Muscle layer of colon (tissue), 2 donors: Measurements from ENCODE around the gene TMTC3.

Experiments
- H3K27ac ChIP-seq: one replicate; pipeline ENCODE4 v1.7.0; 2013; ENCODE audit warnings: low read depth, mild to moderate bottlenecking, low read length, moderate library complexity
- H3K27me3 ChIP-seq, 2 donors: one replicate each; pipeline ENCODE4 v1.7.0; 2013; ENCODE audit warnings: low read length in 2 of 2, mild to moderate bottlenecking in 2 of 2; ENCODE audit not compliant: insufficient read depth in 2 of 2, control insufficient read depth in 1 of 2
- H3K36me3 ChIP-seq: one replicate; pipeline ENCODE4 v1.7.0; 2013; ENCODE audit warnings: mild to moderate bottlenecking, low read length; ENCODE audit not compliant: insufficient read depth
- H3K4me1 ChIP-seq: one replicate; pipeline ENCODE4 v1.7.0; 2013; ENCODE audit warnings: mild to moderate bottlenecking, low read length; ENCODE audit not compliant: insufficient read depth
- H3K4me3 ChIP-seq, 2 donors: one replicate each; pipeline ENCODE4 v1.7.0; 2013; ENCODE audit warnings: low read length in 2 of 2, low read depth in 1 of 2, mild to moderate bottlenecking in 1 of 2, moderate library complexity in 1 of 2
- H3K9ac ChIP-seq: one replicate; pipeline ENCODE4 v1.7.0; 2013; ENCODE audit warnings: low read length
- H3K9me3 ChIP-seq: one replicate; pipeline ENCODE4 v1.7.0; 2013; ENCODE audit warnings: mild to moderate bottlenecking, low read length
- donor health status: abdominal sarcoma.
- donor health status: Adenocarcinoma of cecum.

The TMTC3 gene

GRCh38 chr12:88228720-88229119 lies 86.6 kb downstream of the TMTC3 start:
- Histone ChIP-seq H3K4me1 (no peaks in the 10 kb centered on the region), H3K27me3 (no peaks in the 10 kb centered on the region), H3K9me3 (no peaks in the 10 kb centered on the region), H3K36me3 (no peaks in the 10 kb centered on the region), H3K27ac (no peak overlapping the region), H3K4me3 (no peak overlapping the region), H3K9ac (no peak overlapping the region)

GRCh38 chr12:88230271-88230670 lies 88.2 kb downstream of the TMTC3 start:
- Histone ChIP-seq H3K9me3 (no peaks in the 10 kb centered on the region), H3K36me3 (no peaks in the 10 kb centered on the region), H3K4me3 (no peak overlapping the region), H3K27ac (no peak overlapping the region), H3K9ac (no peak overlapping the region), H3K4me1 (no peaks in the 10 kb centered on the region), H3K27me3 (no peaks in the 10 kb centered on the region)

- no peaks in the 10 kb centered on the region for H3K36me3 ChIP-seq
- no peak overlapping the region for H3K9ac ChIP-seq
- no peaks in the 10 kb centered on the region for H3K27me3 ChIP-seq
- no peaks in the 10 kb centered on the region for H3K9me3 ChIP-seq
- no peak overlapping the region for H3K4me3 ChIP-seq
- H3K27ac ChIP-seq: no peak overlapping the region
- H3K4me1 ChIP-seq: no peaks in the 10 kb centered on the region
Observed at GRCh38 chr12:88235183-88235833, 93.2 kb downstream of the TMTC3 start.

GRCh38 chr12:88237954-88238353 lies 95.8 kb downstream of the TMTC3 start:
- no peak overlapping the region for H3K9ac ChIP-seq
- no peaks in the 10 kb centered on the region for H3K9me3 ChIP-seq
- no peaks in the 10 kb centered on the region for H3K4me1 ChIP-seq
- no peaks in the 10 kb centered on the region for H3K36me3 ChIP-seq
- no peak overlapping the region for H3K27ac ChIP-seq
- H3K27me3 ChIP-seq: no peaks in the 10 kb centered on the region
- H3K4me3 ChIP-seq: no peak overlapping the region

GRCh38 chr12:88238406-88238805 lies 96.3 kb downstream of the TMTC3 start:
- Histone ChIP-seq H3K27ac (no peak overlapping the region), H3K4me1 (no peaks in the 10 kb centered on the region), H3K9me3 (no peaks in the 10 kb centered on the region), H3K4me3 (no peak overlapping the region), H3K27me3 (no peaks in the 10 kb centered on the region), H3K9ac (no peak overlapping the region), H3K36me3 (no peaks in the 10 kb centered on the region)

GRCh38 chr12:88241862-88242570 lies 99.9 kb downstream of the TMTC3 start:
- Histone ChIP-seq H3K4me1 (peaks cover 10% of the 10 kb centered on the region), H3K9ac (no peak overlapping the region), H3K4me3 (no peak overlapping the region), H3K36me3 (no peaks in the 10 kb centered on the region), H3K27ac (no peak overlapping the region), H3K9me3 (no peaks in the 10 kb centered on the region), H3K27me3 (no peaks in the 10 kb centered on the region)

GRCh38 chr12:88242571-88242925 lies 100.4 kb downstream of the TMTC3 start:
- no peak overlapping the region for H3K4me3 ChIP-seq
- no peaks in the 10 kb centered on the region for H3K9me3 ChIP-seq
- H3K36me3 ChIP-seq: no peaks in the 10 kb centered on the region
- H3K27ac ChIP-seq: no peak overlapping the region
- H3K27me3 ChIP-seq: no peaks in the 10 kb centered on the region
- no peak overlapping the region for H3K9ac ChIP-seq
- H3K4me1 ChIP-seq: peaks cover 10% of the 10 kb centered on the region

GRCh38 chr12:88242939-88243338 lies 100.8 kb downstream of the TMTC3 start:
- Histone ChIP-seq H3K9me3 (no peaks in the 10 kb centered on the region), H3K27ac (no peak overlapping the region), H3K4me3 (no peak overlapping the region), H3K9ac (no peak overlapping the region), H3K4me1 (peaks cover 10% of the 10 kb centered on the region), H3K27me3 (no peaks in the 10 kb centered on the region), H3K36me3 (no peaks in the 10 kb centered on the region)

- peak overlapping the region; percentile 0 for H3K27ac ChIP-seq
- peaks cover 10% of the 10 kb centered on the region for H3K4me1 ChIP-seq
- H3K9me3 ChIP-seq: no peaks in the 10 kb centered on the region
- no peaks in the 10 kb centered on the region for H3K27me3 ChIP-seq
- H3K9ac ChIP-seq: no peak overlapping the region
- no peak overlapping the region for H3K4me3 ChIP-seq
- H3K36me3 ChIP-seq: no peaks in the 10 kb centered on the region
Observed at GRCh38 chr12:88243982-88244381, 101.9 kb downstream of the TMTC3 start.

GRCh38 chr12:88245905-88246304 lies 103.8 kb downstream of the TMTC3 start:
- no peaks in the 10 kb centered on the region for H3K9me3 ChIP-seq
- H3K4me1 ChIP-seq: peaks cover 10% of the 10 kb centered on the region
- no peak overlapping the region for H3K9ac ChIP-seq
- no peaks in the 10 kb centered on the region for H3K36me3 ChIP-seq
- H3K27ac ChIP-seq: no peak overlapping the region
- H3K4me3 ChIP-seq: no peak overlapping the region
- no peaks in the 10 kb centered on the region for H3K27me3 ChIP-seq

GRCh38 chr12:88247241-88247643 lies 105.1 kb downstream of the TMTC3 start:
- Histone ChIP-seq H3K4me1 (peaks cover 12% of the 10 kb centered on the region), H3K27me3 (no peaks in the 10 kb centered on the region), H3K4me3 (no peak overlapping the region), H3K9me3 (no peaks in the 10 kb centered on the region), H3K27ac (no peak overlapping the region), H3K36me3 (no peaks in the 10 kb centered on the region), H3K9ac (no peak overlapping the region)

- Histone ChIP-seq H3K27me3 (no peaks in the 10 kb centered on the region), H3K27ac (no peak overlapping the region), H3K9ac (no peak overlapping the region), H3K4me3 (no peak overlapping the region), H3K4me1 (peaks cover 24% of the 10 kb centered on the region), H3K9me3 (no peaks in the 10 kb centered on the region), H3K36me3 (no peaks in the 10 kb centered on the region)
Observed at GRCh38 chr12:88248606-88249005, 106.5 kb downstream of the TMTC3 start.
